GM12878 (cell line): Measurements from ENCODE around the gene TRMU. TPM values are rescaled to one million over a fixed set of nuclear protein-coding genes. Genes with fewer than 3 reads are reported as not detected.

ENCODE experiments used
- ATAC-seq: fragments of 200-7000 bp; cut with Tn5 transposase; 3 replicates; pipeline ENCODE4 v1.9.1; 2020; ENCODE audit warnings: mild to moderate bottlenecking, moderate library complexity
- BruUV-seq: library from RNA; stranded (reverse); fragments of 400-500 nt; replicated peaks from 2 replicates; lab custom pipeline; 2021; lab: Mats Ljungman, UMichigan
- CTCF ChIA-PET: fragments of 300-600 bp; sonication (Branson Sonifier 250); formaldehyde crosslinking; extraction: SDS; loops from one replicate; lab custom pipeline; 2021; ENCODE audit warnings: inconsistent platforms; lab: Yijun Ruan, JAX
- POLR2A ChIA-PET: fragments of 350-600 bp; formaldehyde crosslinking; extraction: SDS; loops from one replicate; lab custom pipeline; 2021; ENCODE audit warnings: inconsistent platforms; lab: Charles Lee
- RAD21 ChIA-PET: fragments of 300-600 bp; sonication (Branson Sonifier 250); formaldehyde crosslinking; loops from one replicate; lab custom pipeline; 2023; ENCODE audit warnings: antibody characterized with exemption; ENCODE audit not compliant: unreplicated experiment; lab: Charles Lee
- SMC1A ChIA-PET: fragments of 300-600 bp; sonication (Branson Sonifier 250); formaldehyde crosslinking; loops from one replicate; lab custom pipeline; 2023; ENCODE audit not compliant: unreplicated experiment, uncharacterized antibody; lab: Charles Lee
- DNase-seq: peaks from one replicate; pipeline ENCODE4 v3.0.0-alpha.2; 2011; ENCODE audit warnings: low read depth, low spot score
- FAIRE-seq: peaks from 3 replicates; lab custom pipeline; 2011; peaks lifted over from hg19 to GRCh38; lab: Jason Lieb, UNC
- H2AFZ ChIP-seq: 2 replicates; pipeline ENCODE4 v1.6.0; 2011; ENCODE audit warnings: low read depth, low read length, control low read depth; ENCODE audit not compliant: control insufficient read depth
- H3K27ac ChIP-seq: 2 replicates; pipeline ENCODE4 v1.5.1; 2011; ENCODE audit warnings: control low read depth; ENCODE audit not compliant: control insufficient read depth, insufficient read depth
- H3K27me3 ChIP-seq, 2 experiments: replicated peaks in 1 of 2; 2 replicates each; pipeline versions ENCODE4 v1.6.0 to v1.6.1; 2011; ENCODE audit warnings: low read length in 1 of 2; ENCODE audit not compliant: control insufficient read depth in 2 of 2, insufficient read depth in 2 of 2
- H3K36me3 ChIP-seq, 2 experiments: 2 replicates each; pipeline ENCODE4 v1.5.1; 2011; ENCODE audit warnings: low read length in 1 of 2; ENCODE audit not compliant: control insufficient read depth in 2 of 2, insufficient read depth in 2 of 2
- H3K4me1 ChIP-seq: 2 replicates; pipeline ENCODE4 v1.6.1; 2011; ENCODE audit warnings: mild to moderate bottlenecking, low read length, moderate library complexity, mixed read lengths; ENCODE audit not compliant: control insufficient read depth, insufficient read depth
- H3K4me2 ChIP-seq: 2 replicates; pipeline ENCODE4 v1.6.0; 2011; ENCODE audit warnings: control low read depth; ENCODE audit not compliant: control insufficient read depth, insufficient read depth
- H3K4me3 ChIP-seq: fragments of 200-600 bp; sonication (generic); 2 replicates; pipeline ENCODE4 v1.5.1; 2016
- H3K79me2 ChIP-seq: 2 replicates; pipeline ENCODE4 v1.6.0; 2011; ENCODE audit warnings: low read length; ENCODE audit not compliant: control insufficient read depth, insufficient read depth
- H3K9ac ChIP-seq: 2 replicates; pipeline ENCODE4 v1.8.0; 2011; ENCODE audit warnings: low read length, control low read depth, mixed read lengths; ENCODE audit not compliant: control insufficient read depth, insufficient read depth
- H3K9me3 ChIP-seq: replicated peaks from 3 replicates; pipeline ENCODE4 v1.5.1; 2011; ENCODE audit warnings: mild to moderate bottlenecking, low read length; ENCODE audit not compliant: control insufficient read depth, insufficient read depth
- H4K20me1 ChIP-seq: 2 replicates; pipeline ENCODE4 v1.6.0; 2011; ENCODE audit not compliant: control insufficient read depth, insufficient read depth
- E2F4 ChIP-seq: IDR thresholded peaks from 2 replicates; pipeline ENCODE4 v1.6.1; 2012; ENCODE audit warnings: low read depth, low read length, improper control_type of control experiment
- LARP7 ChIP-seq: fragments of 450-650 bp; IDR thresholded peaks from 2 replicates; pipeline ENCODE4 v1.6.1; 2017; ENCODE audit warnings: mild to moderate bottlenecking
- NFIC ChIP-seq: IDR thresholded peaks from 2 replicates; pipeline ENCODE4 v1.6.1; 2012; ENCODE audit warnings: low read depth, mild to moderate bottlenecking, inconsistent platforms, low read length, moderate library complexity
- NFYA ChIP-seq: IDR thresholded peaks from 2 replicates; pipeline ENCODE4 v1.6.1; 2011; ENCODE audit warnings: low read depth, mild to moderate bottlenecking, low read length, improper control_type of control experiment, borderline replicate concordance
- NKRF ChIP-seq: fragments of 450-650 bp; conservative IDR thresholded peaks from 2 replicates; pipeline ENCODE4 v1.6.1; 2017; ENCODE audit warnings: mild to moderate bottlenecking, moderate library complexity
- NR2F1 ChIP-seq: fragments of 450-650 bp; conservative IDR thresholded peaks from 2 replicates; pipeline ENCODE4 v1.6.1; 2017; ENCODE audit warnings: mild to moderate bottlenecking
- PAX5 ChIP-seq: IDR thresholded peaks from 2 replicates; pipeline ENCODE4 v1.6.1; 2011; ENCODE audit warnings: low read depth, low read length, borderline replicate concordance
- SMAD1 ChIP-seq: fragments of 450-650 bp; IDR thresholded peaks from 2 replicates; pipeline ENCODE4 v1.6.1; 2018; ENCODE audit warnings: mild to moderate bottlenecking, low read depth; ENCODE audit not compliant: partially characterized antibody
- SUZ12 ChIP-seq: fragments of 200-600 bp; sonication (generic); IDR thresholded peaks from one replicate; pipeline ENCODE4 v1.6.1; 2018; ENCODE audit warnings: antibody characterized with exemption, mild to moderate bottlenecking; ENCODE audit not compliant: unreplicated experiment
- USF2 ChIP-seq: IDR thresholded peaks from 2 replicates; pipeline ENCODE4 v1.6.1; 2011; ENCODE audit warnings: low read depth, low read length, improper control_type of control experiment, borderline replicate concordance
- ZBTB11 ChIP-seq: fragments of 450-650 bp; formaldehyde crosslinking; IDR thresholded peaks from 2 replicates; pipeline ENCODE4 v1.5.0; 2022; ENCODE audit warnings: mild to moderate bottlenecking, missing genetic modification characterization
- WGBS: methylation state at CpG from one replicate; pipeline ENCODE4 v1.1.6; 2016; ENCODE audit warnings: low lambda C conversion rate; ENCODE audit not compliant: insufficient replicate concordance, insufficient coverage; ENCODE audit errors: missing lambda C conversion rate; 5-methylcytosine and 5-hydroxymethylcytosine counted together
- in situ Hi-C: fragments of 300-500 bp; cut with MboI; formaldehyde crosslinking; loops from 9 replicates; pipeline ENCODE4 v1.14.3; 2018; ENCODE audit warnings: mixed read lengths
- intact Hi-C: fragments of 100-400 bp; cut with micrococcal nuclease; formaldehyde crosslinking; loops from one replicate; pipeline ENCODE4 v1.14.2; 2022; ENCODE audit not compliant: unreplicated experiment
- polyA plus RNA-seq, 11 experiments: library from polyadenylated mRNA; depleted of rRNA in 4 of 11; unstranded in 6 of 11; stranded (reverse) in 5 of 11; fragments of >200 nt; fragmentation: Nextera tagmentation in 4 of 11; fragmentation: Illumina TruSeq in 1 of 11; extraction: Ambion mirVana in 4 of 11; extraction: Trizol in 1 of 11; gene quantifications; 1 replicate in 1 of 11; 2 replicates in 10 of 11; pipeline versions ENCODE4 v1.2.1 to v1.2.3, GENCODE V29; 2011 to 2016; ENCODE audit warnings: inconsistent platforms in 2 of 11, missing spikeins in 2 of 11, low read depth in 1 of 11
- total RNA-seq, 4 experiments: library from RNA; depleted of rRNA in 3 of 4; stranded (reverse); fragments of >200 nt in 3 of 4; fragmentation: Illumina TruSeq in 1 of 4; extraction: Trizol in 1 of 4; gene quantifications; 2 replicates each; pipeline versions ENCODE4 v1.2.1 to v1.2.3, GENCODE V29; 2013 to 2021

Gene TRMU
- total and polyA plus RNA-seq, 10 of the 15 experiments (the other 5 are each of a cell fraction or from before 2014, with no cell fraction given) = 3.5 to 57.0 (median 44.0) TPM

GRCh38 chr22:46323162-46323561 is 12.4 kb upstream of the TRMU start (continued):
- no peak for TF ChIP-seq ZBTB11 (CRISPR knock-in tag)

- ChIA-PET POLR2A (no interaction called here), CTCF (interaction anchor here (1.5 kb wide), 1 partner anchor 12 kb away, joined by 4 read pairs; no protein-coding TSS in a partner anchor), RAD21 (no interaction called here), SMC1A (no interaction called here)
- Histone ChIP-seq H3K9me3 (no peaks in the 10 kb centered on the region), H3K4me3 (no peak overlapping the region), H3K4me1 (no peaks in the 10 kb centered on the region), H3K27me3 (no peaks in the 10 kb centered on the region), H3K36me3 (peaks cover 17 to 46% of the 10 kb centered on the region in 2 experiments), H4K20me1 (no peaks in the 10 kb centered on the region), H3K4me2 (no peak overlapping the region), H2AFZ (no peak overlapping the region), H3K79me2 (no peaks in the 10 kb centered on the region), H3K9ac (no peak overlapping the region), H3K27ac (no peak overlapping the region)
- no peak for DNase-seq
- BruUV-seq = no TSS peak
- WGBS = 98% methylated on average over 23 of the region's 23 CpGs
- no peak for FAIRE-seq
- ATAC-seq = no peak
- TF ChIP-seq E2F4 (no peak), USF2 (no peak), NFIC (no peak), NKRF (no peak), NR2F1 (no peak), SMAD1 (no peak), SUZ12 (no peak), LARP7 (no peak), PAX5 (no peak), NFYA (no peak)
- in situ Hi-C loops = no loop called here
- intact Hi-C loops = no loop called here
Observed at GRCh38 chr22:46326066-46326680, 9.3 kb upstream of the TRMU start.
